GM23248 (cell line): ENCODE measurements around the gene FIS1.

Source experiments
- EZH2 ChIP-seq: fragments of 200-600 bp; sonication (generic); IDR thresholded peaks from 2 replicates; pipeline ENCODE4 v1.6.1; 2018; ENCODE audit warnings: antibody characterized with exemption, mild to moderate bottlenecking; ENCODE audit not compliant: insufficient read depth, poor library complexity, severe bottlenecking
- EZH2phosphoT487 ChIP-seq: fragments of 200-600 bp; sonication (generic); IDR thresholded peaks from 2 replicates; pipeline ENCODE4 v1.6.1; 2018; ENCODE audit warnings: antibody characterized with exemption, moderate library complexity, mild to moderate bottlenecking, low read depth; ENCODE audit not compliant: insufficient read depth

- TF ChIP-seq EZH2 (no peak), EZH2phosphoT487 (no peak)
Observed at GRCh38 chr7:101241443-101242349, 3.2 kb downstream of the FIS1 start.
